NB4 (cell line): ENCODE results near the gene TMEM72.

Experiments used
- CTCF ChIP-seq: IDR thresholded peaks from one replicate; pipeline ENCODE4 v1.5.1; 2012; ENCODE audit warnings: low read depth, low read length
- POLR2A ChIP-seq: IDR thresholded peaks from 2 replicates; pipeline ENCODE4 v1.6.1; 2011; ENCODE audit warnings: mild to moderate bottlenecking; ENCODE audit not compliant: insufficient read length; ENCODE audit errors: extremely low read depth

- no peak for TF ChIP-seq CTCF
- TF ChIP-seq POLR2A = no peak
Observed at GRCh38 chr10:44982496-44982895, 71.4 kb downstream of the TMEM72 start.
